ENCODE results near the gene TNS2.

DNA sequence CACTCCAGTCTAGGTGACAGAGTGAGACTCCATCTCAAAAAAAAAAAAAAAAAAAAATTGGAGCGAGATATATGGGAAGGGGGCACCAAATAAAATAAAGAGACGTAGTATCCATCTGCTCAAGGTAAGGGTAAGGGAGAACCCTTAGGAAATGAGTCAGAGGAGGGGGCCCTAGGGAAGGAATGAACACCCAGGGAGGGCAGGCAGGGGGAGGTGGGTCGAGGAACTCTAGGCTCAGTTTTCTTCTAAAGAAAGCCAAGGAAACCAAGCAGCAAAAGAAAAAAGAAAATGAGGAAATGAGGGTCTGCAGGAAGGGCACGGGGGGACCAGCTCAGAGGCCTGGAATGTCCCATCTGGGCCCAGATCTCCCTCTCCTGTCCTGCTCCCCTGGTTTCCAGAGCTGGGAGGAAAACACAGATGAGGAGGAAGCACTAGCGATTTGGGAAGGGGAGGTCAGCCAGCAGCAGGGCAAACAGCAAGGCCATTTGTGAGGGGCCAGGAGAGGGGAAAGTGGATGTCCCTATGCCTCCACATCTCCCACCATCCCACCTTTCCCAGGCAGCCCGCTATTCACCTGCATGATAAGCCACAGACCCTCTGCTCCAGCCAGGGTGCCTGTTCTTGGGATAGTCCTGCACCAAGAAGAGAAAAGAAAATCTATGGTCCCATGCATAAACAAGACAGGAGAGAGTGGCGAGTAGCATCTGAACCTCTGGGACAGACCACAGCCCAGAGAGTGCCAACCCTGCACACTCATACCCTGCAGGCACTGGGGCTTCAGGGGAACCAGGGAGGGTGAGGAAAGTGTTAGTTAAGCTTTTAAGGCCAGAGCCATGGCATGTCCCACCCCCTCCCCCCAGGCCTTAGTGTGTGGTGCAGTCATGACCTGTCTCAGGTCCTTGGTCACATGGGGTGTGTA, 17.5 kb downstream of the TNS2 start:
- TF ChIP-seq CTCF (IDR thresholded peaks at IDR 0.05) (no peak), POLR2A (IDR thresholded peaks at IDR 0.05) (peak; percentile 11), EP300 (IDR thresholded peaks at IDR 0.05) (no peak)

Measured in ovary (tissue), 3 donors.